Measurements from ENCODE around the gene USP36.

DNA sequence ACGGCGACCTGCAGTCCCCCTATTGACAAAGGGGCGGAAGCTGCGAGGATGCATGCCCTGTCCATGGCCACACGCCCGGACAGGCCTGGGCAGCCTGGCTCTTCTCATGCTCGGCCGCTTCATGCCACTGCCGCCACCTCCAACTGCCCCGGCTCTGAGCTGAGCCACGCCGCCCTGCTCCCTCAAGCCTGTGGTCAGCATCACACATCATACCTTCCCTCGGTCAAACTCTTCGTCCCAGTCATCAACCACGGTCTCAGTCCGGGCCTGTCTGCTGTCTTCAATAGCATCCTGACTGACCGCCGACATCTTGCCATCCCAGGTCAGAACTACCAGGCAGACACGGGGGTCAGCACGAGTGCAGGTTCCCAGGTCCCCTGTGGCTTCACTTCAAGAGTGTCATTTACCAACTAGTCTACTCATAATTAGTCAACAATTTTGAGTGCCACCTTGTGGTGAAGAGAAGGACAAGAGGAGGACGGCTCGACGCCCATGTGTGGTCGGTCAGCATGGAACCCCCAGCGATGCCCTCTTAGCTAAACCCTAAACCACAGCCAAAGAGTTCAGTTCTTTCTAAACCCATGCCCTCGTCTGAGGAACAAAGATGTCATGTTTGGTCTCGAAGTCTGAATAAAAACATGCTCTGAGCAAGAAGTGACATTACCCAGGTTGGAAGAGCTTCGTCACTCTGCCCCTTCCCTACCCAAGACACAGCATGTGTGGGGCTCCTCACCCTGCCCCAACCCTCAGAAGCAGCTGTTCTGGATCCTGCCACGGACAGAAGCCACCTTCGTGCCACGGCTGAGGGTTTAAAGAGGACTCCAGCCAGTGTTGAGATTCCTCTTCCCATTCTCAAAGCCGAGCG, 41.7 kb downstream of the USP36 start:
- TF ChIP-seq, protein P1, sequence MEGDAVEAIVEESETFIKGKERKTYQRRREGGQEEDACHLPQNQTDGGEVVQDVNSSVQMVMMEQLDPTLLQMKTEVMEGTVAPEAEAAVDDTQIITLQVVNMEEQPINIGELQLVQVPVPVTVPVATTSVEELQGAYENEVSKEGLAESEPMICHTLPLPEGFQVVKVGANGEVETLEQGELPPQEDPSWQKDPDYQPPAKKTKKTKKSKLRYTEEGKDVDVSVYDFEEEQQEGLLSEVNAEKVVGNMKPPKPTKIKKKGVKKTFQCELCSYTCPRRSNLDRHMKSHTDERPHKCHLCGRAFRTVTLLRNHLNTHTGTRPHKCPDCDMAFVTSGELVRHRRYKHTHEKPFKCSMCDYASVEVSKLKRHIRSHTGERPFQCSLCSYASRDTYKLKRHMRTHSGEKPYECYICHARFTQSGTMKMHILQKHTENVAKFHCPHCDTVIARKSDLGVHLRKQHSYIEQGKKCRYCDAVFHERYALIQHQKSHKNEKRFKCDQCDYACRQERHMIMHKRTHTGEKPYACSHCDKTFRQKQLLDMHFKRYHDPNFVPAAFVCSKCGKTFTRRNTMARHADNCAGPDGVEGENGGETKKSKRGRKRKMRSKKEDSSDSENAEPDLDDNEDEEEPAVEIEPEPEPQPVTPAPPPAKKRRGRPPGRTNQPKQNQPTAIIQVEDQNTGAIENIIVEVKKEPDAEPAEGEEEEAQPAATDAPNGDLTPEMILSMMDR (conservative IDR thresholded peaks at IDR 0.05; ENCODE audit: low read length) = peak; percentile 61
- no peak for TF ChIP-seq EZH2phosphoT487 (IDR thresholded peaks at IDR 0.05; ENCODE audit: borderline replicate concordance)

Data from Loucy (cell line).